Left ventricle myocardium superior (tissue), 1 donor: ENCODE results near the gene MAP3K9. TPM values are rescaled to one million over a fixed set of nuclear protein-coding genes. Genes with fewer than 3 reads are reported as not detected.
"Not testable (repeated sequence)": the region's sequence is repeated elsewhere in the genome, so short reads cannot be mapped to it uniquely, and the experiment has no call there.

ENCODE experiments used
- ATAC-seq: fragments of 200-7000 bp; cut with Tn5 transposase; one replicate; pipeline ENCODE4 v1.9.1; 2020; ENCODE audit warnings: mild to moderate bottlenecking, moderate library complexity
- DNase-seq: peaks from one replicate; pipeline ENCODE4 v3.0.0-alpha.2; 2020
- intact Hi-C: fragments of 100-400 bp; cut with micrococcal nuclease; formaldehyde crosslinking; loops from one replicate; pipeline ENCODE4 v1.11.0; 2022
- total RNA-seq: library from RNA; stranded (reverse); fragmentation: NEBNext Ultra II Directional; extraction: Animal tissue kit (Norgen Biotek cat#: 25700); gene quantifications from one replicate; pipeline ENCODE4 v1.2.1, GENCODE V29; 2021
- donor health status: DM: no; HTN: yes; CAD: no; lungs with severe emphysema.

The MAP3K9 gene
- total RNA-seq, 1 donor from 2014 or later, result 1.6 TPM

DNA sequence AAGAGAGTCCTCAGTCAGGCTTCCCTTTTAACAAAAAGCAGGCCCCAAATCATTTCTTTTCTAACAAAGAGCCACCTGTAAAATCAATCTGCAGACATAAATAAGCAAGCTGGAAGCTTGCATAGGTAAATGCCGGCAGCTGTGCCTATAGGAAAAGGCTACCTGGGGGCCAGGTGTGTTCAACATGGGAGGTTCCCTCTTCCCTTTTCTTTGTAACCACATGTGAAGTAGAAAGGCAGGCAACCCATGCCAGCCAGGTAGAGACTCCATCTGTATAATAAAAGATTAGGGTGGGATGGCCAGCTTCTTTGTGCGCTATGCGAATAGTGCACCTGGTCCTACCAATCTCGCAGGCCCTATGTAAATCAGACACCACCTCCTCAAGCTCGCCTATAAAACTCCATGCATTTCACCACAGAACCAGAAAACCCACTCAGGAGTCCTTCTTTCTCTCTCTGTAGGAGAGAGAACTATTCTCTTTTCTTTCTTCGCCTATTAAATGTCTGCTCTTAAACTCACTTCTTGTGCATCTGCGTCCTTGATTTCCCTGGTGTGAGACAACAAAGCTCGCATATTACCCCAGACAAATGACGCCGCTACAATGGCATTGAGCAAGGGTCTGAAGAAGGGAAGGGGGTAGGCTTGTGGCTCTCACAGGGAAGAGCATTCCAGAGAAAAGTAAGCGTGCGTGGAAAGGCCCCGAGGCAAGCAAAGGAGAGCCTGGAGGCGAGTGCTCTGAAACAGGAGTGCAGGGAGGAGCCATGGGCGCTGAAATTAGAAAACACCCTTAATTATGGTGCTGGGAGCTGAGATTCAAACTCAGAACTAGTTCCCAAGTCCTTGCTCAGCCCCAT, 100.4 kb downstream of the MAP3K9 start:
- no peak for DNase-seq
- ATAC-seq, result no peak
- intact Hi-C loops, result no loop called here

DNA sequence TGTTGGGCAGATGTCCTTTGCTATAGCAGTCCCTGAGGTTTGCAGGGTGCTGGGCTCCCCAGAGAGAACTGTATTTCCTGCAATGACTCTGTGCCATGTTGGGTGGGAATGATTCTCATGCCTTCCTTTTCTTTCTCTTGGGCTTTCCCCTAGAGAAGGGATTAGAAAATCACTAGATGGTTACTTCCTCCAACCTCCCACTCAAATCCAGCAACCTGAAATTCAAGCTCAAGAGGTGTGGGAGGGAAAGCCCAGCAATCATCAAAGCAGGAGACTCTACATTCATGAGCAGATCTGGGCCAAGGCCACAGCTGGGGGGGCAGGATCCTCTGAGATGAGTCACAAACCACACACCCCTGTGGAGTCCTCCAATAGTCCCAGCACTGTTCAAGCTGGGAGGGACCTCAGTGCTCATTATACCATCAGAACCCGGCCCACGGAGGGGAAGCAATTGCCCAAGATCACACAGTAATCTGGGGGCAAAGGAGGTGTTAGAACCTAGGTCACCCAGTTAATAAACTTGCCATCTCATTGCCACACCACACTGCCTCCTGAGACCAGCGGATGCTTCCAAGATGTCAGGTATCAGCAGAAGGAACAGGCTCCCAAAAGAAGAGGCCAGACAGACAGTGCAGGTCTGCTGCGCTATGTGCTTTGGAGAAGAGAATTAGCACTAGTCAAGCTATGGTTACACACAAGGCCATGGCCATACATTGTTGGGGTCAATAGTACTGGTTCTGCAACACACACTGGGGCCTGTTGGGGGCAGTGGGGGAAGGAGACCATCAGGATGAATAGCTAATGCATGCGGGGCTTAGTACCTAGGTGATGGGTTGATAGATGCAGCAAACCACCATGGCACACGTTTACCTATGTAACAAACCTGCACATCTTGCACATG, 101.9 kb downstream of the MAP3K9 start:
- DNase-seq, result no peak
- no peak for ATAC-seq
- intact Hi-C loops, result no loop called here

- intact Hi-C loops, result no loop called here
- DNase-seq (no peak), ATAC-seq (no peak)
These were observed 103.1 kb downstream of the MAP3K9 start for GRCh38 chr14:70706177-70706576.

DNA sequence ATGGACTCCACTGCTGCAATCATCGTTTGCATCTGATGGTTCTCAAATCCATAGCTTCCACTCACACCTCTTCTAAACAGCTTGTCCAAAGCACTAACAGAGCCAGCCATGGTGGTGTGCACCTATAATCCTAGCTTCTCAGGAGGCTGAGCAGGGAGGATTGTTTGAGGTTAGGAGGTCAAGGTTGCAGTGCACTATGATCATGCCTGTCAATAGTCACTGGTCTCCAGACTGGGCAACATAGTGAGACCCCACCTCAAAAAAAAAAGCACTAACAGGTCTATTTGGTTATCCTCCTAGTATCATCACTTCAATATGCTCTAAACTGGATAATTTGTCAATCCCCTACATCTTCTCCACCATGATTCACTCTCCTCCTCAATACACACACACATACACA, 104.4 kb downstream of the MAP3K9 start:
- DNase-seq (no peak), ATAC-seq (no peak)
- intact Hi-C loops, result no loop called here

- ATAC-seq, DNase-seq, intact Hi-C loops: not testable (repeated sequence)
These were observed 105.6 kb downstream of the MAP3K9 start for GRCh38 chr14:70703621-70704168.

DNA sequence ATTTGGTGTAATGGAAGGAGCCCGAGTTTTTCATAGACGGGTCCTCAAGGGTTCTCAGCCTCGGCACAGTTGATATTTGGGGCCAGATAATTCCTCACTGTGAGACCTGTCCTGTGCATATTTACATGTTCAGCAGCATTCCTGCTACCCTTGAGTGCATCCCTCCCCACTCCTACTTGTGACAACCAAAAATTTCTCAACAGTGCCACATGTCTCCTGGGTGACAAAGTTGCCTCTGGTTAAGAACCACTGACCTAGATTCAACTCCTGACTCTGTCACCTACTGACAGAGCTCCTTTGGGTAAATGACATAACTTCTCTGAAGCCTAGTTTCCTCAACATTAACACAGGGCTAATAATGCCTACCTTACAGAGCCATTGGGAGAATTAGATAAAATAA, 107.2 kb downstream of the MAP3K9 start:
- intact Hi-C loops, result no loop called here
- ATAC-seq, result no peak
- DNase-seq, result no peak

- DNase-seq (no peak), ATAC-seq (no peak)
- intact Hi-C loops, result no loop called here
These were observed 107.7 kb downstream of the MAP3K9 start for GRCh38 chr14:70701610-70702009.

GRCh38 chr14:70700955-70701585, 108.2 kb downstream of the MAP3K9 start:
- ATAC-seq (peak; percentile 56), DNase-seq (no peak)
- intact Hi-C loops, result no loop called here

DNA sequence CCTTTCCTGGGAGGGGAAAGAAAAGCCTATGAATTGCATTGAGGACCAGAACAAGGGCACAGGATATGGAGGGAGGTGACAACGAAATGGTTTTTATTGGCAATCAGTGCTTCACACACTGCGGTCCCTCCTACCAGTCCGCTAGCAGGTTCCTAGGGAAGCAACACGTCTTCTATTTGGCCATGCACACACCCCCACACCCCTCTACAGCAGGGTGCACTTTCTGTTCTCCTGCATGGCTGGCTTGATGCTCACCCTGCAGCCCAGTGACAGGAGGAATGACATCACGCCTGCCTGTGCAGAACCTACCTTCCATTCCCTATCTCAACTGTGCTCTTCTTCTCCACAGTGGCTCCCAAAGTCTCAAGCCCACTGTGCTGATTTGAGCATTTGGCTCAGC, 109.7 kb downstream of the MAP3K9 start:
- ATAC-seq, result no peak
- intact Hi-C loops, result no loop called here

GRCh38 chr14:70698288-70698687, 111.0 kb downstream of the MAP3K9 start:
- peak; percentile 32 for DNase-seq
- intact Hi-C loops, result no loop called here
- ATAC-seq, result peak; percentile 68

More for the DNA sequence above, 109.7 kb downstream of the MAP3K9 start:
- DNase-seq, result no peak

DNA sequence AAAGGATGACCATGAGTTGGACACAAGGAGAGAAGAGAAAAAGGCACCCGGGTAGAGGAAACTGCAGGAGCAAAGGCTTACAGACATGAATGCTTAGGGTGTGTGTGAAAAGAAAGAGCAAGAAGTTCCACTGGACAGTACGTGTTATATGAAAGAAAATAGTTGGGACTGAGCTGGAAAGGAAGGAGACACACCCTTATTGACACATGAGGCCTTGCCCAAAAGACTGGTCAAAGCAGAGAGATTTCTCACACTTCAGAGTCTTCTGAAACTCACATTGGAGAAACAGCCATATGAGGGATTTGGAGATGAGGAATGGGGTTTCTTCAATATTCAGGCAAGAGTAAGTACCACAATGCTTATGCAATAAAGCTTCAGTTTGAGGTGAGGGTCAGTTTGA, 111.6 kb downstream of the MAP3K9 start:
- intact Hi-C loops, result no loop called here
- no peak for ATAC-seq
- no peak for DNase-seq

GRCh38 chr14:70696026-70696425, 113.3 kb downstream of the MAP3K9 start:
- no peak for ATAC-seq
- DNase-seq, result no peak
- intact Hi-C loops, result no loop called here

DNA sequence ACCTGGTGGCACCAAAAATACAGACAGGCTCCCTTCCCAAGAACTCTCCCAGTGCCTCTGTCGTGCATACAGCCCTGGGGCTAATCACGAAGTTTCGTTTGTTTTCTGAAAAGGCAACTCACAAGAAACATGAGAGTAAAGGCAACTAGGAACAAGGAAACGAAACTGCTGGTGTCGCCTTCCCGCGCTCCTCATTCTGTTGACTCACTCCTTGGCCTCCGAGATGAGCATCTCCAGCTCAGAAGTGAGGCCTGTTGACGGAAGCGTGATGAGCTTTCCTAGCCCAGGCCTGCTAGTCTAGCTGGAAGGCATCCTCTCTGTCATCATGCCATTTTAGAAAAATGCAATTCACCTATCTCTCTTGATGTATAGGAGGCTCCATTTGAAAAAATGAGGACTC, 117.1 kb downstream of the MAP3K9 start:
- DNase-seq (peak; percentile 29), ATAC-seq (peak; percentile 37)
- intact Hi-C loops, result no loop called here

- intact Hi-C loops, result no loop called here
- no peak for DNase-seq
- ATAC-seq, result no peak
These were observed 123.7 kb downstream of the MAP3K9 start for GRCh38 chr14:70685474-70686197.

DNA sequence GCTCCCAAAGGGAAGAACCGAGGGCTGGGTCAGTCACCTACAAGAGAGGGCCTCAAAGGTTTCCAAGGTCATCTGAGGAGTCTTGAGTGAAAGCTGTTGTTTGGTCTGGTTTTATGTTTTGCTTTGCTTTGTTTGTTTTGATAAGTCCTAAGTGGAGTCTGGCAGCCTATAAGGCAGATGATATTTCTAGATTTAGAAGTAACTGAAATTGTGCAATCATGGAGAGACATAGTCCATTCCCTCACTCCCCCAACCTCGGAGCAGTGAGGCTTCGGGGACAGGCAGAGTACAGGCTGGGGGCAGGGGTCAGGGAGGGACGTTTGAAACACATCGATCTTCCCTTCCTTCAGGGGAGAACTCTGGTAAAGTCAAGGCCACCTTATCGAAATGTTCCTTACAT, 125.3 kb downstream of the MAP3K9 start:
- DNase-seq, result no peak
- intact Hi-C loops, result no loop called here
- no peak for ATAC-seq

DNA sequence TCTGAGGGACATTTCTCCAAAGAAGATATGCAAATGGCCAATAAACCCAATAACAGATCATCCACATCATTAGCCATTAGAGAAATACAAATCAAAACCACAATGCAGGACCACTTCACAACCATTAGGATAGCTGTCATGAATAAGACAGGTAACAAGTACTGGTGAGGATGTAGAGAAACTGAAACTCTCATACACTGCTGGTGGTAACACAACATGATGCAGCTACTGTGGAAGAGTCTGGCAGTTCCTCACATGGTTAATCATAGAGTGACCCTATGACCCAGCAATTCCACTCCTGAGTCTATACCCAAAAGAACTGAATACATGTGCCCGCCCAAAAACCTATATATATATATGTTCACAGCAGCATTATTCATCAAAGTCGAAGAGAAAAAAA, 128.6 kb downstream of the MAP3K9 start:
- no peak for DNase-seq
- intact Hi-C loops, result no loop called here
- no peak for ATAC-seq

GRCh38 chr14:70677341-70677740, 132.0 kb downstream of the MAP3K9 start:
- ATAC-seq (no peak), DNase-seq (no peak)
- intact Hi-C loops, result no loop called here
